Uterus (tissue), 4 donors: ENCODE results near the gene FBXL13. TPM values are rescaled to one million over a fixed set of nuclear protein-coding genes. Genes with fewer than 3 reads are reported as not detected.
"Not testable (repeated sequence)": the region's sequence is repeated elsewhere in the genome, so short reads cannot be mapped to it uniquely, and the experiment has no call there.

ENCODE experiments used
- DNase-seq, 2 donors: peaks; one replicate each; pipeline ENCODE4 v3.0.0-alpha.2; 2019 to 2020
- H3K27ac ChIP-seq, 2 donors: fragments of 200-600 bp; sonication (generic); 1 replicate in 1 of 2; 2 replicates in 1 of 2; pipeline ENCODE4 v1.5.1; 2016 to 2018
- H3K27me3 ChIP-seq, 2 donors: fragments of 200-600 bp; sonication (generic); one replicate each; pipeline ENCODE4 v1.5.1; 2018 to 2019; ENCODE audit warnings: control low read depth in 1 of 2
- H3K36me3 ChIP-seq, 2 donors: fragments of 200-600 bp; sonication (generic); one replicate each; pipeline ENCODE4 v1.5.1; 2019; ENCODE audit warnings: control low read depth in 1 of 2
- H3K4me1 ChIP-seq, 2 donors: fragments of 200-600 bp; sonication (generic); one replicate each; pipeline ENCODE4 v1.5.1; 2018 to 2019; ENCODE audit warnings: control low read depth in 1 of 2
- H3K4me3 ChIP-seq, 2 donors: fragments of 200-600 bp; sonication (generic); 1 replicate in 1 of 2; 2 replicates in 1 of 2; pipeline ENCODE4 v1.5.1; 2018 to 2019; ENCODE audit warnings: mild to moderate bottlenecking in 1 of 2
- H3K9me3 ChIP-seq, 2 donors: fragments of 200-600 bp; sonication (generic); one replicate each; pipeline ENCODE4 v1.5.1; 2019; ENCODE audit warnings: control low read depth in 1 of 2
- CTCF ChIP-seq, 4 experiments: fragments of 200-600 bp in 2 of 4; fragments of 450-650 bp in 2 of 4; sonication (generic) in 2 of 4; IDR thresholded peaks; one replicate each; pipeline ENCODE4 v1.5.1; 2016 to 2019; ENCODE audit warnings: antibody characterized with exemption in 4 of 4, mild to moderate bottlenecking in 2 of 4, moderate library complexity in 1 of 4
- POLR2A ChIP-seq, 2 donors: fragments of 450-650 bp; IDR thresholded peaks; one replicate each; pipeline ENCODE4 v1.6.1; 2016; ENCODE audit warnings: antibody characterized with exemption in 2 of 2, mild to moderate bottlenecking in 1 of 2, moderate library complexity in 1 of 2
- intact Hi-C: fragments of 100-400 bp; cut with DNase I; formaldehyde crosslinking; loops from one replicate; pipeline ENCODE4 v1.15.1; 2023; ENCODE audit warnings: low total_unique reads
- total RNA-seq, 4 donors: library from RNA; depleted of rRNA in 3 of 4; stranded (reverse); fragments of >200 nt in 3 of 4; gene quantifications; one replicate each; pipeline versions ENCODE4 v1.1.0 to v1.2.4, GENCODE V29; 2014 to 2023
- donor health status: DM: yes; HTN: yes; CAD: no.

FBXL13 gene
- total RNA-seq, 4 donors from 2014 or later: 1.2 to 12.9 (median 5.5) TPM

GRCh38 chr7:102983602-102984001, 91.0 kb downstream of the FBXL13 start:
- no peaks in the 10 kb centered on the region for H3K4me1 ChIP-seq
- TF ChIP-seq POLR2A (IDR thresholded peaks at IDR 0.05) (no peak), CTCF (IDR thresholded peaks at IDR 0.05) (no peak)
- intact Hi-C loops: no loop called here
- H3K9me3 ChIP-seq: no peaks in the 10 kb centered on the region
- H3K36me3 ChIP-seq: no peaks in the 10 kb centered on the region
- H3K27ac ChIP-seq: no peak overlapping the region
- no peak overlapping the region for H3K4me3 ChIP-seq
- H3K27me3 ChIP-seq: no peaks in the 10 kb centered on the region
- DNase-seq: no peak

GRCh38 chr7:102982235-102982634, 92.4 kb downstream of the FBXL13 start:
- H3K27me3 ChIP-seq: no peaks in the 10 kb centered on the region
- no peaks in the 10 kb centered on the region for H3K4me1 ChIP-seq
- intact Hi-C loops: no loop called here
- no peaks in the 10 kb centered on the region for H3K36me3 ChIP-seq
- TF ChIP-seq CTCF (IDR thresholded peaks at IDR 0.05) (no peak), POLR2A (IDR thresholded peaks at IDR 0.05) (no peak)
- no peak for DNase-seq
- H3K9me3 ChIP-seq: no peaks in the 10 kb centered on the region
- H3K27ac ChIP-seq: no peak overlapping the region
- no peak overlapping the region for H3K4me3 ChIP-seq

DNA sequence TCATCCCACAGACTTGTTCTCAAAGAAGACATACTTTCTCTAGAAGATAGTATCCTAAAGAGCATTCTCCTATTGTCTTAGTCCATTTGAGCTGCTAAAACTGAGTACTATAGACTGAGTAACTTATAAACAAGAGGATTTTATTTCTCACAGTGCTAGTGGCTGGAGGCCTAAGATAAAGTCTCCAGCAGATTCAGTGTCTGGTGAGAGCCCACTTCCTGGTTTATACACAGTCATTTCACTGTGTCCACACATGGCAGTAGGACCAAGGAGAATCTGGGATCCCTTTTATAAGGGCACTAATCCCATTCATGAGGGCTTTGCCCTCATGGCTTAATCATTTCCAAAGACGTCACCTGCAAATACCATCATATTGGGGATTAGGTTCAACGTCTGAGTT, 93.1 kb downstream of the FBXL13 start:
- Histone ChIP-seq H3K4me1 (no peaks in the 10 kb centered on the region), H3K4me3 (no peak overlapping the region), H3K9me3 (no peaks in the 10 kb centered on the region), H3K27me3 (no peaks in the 10 kb centered on the region), H3K27ac (no peak overlapping the region), H3K36me3 (no peaks in the 10 kb centered on the region)
- intact Hi-C loops: no loop called here
- no peak for DNase-seq
- TF ChIP-seq CTCF (IDR thresholded peaks at IDR 0.05) (no peak), POLR2A (IDR thresholded peaks at IDR 0.05) (no peak)

GRCh38 chr7:102979670-102980069, 94.9 kb downstream of the FBXL13 start:
- TF ChIP-seq POLR2A (IDR thresholded peaks at IDR 0.05) (no peak), CTCF (IDR thresholded peaks at IDR 0.05) (no peak)
- no peaks in the 10 kb centered on the region for H3K27me3 ChIP-seq
- intact Hi-C loops: no loop called here
- H3K27ac ChIP-seq: no peak overlapping the region
- no peaks in the 10 kb centered on the region for H3K4me1 ChIP-seq
- H3K4me3 ChIP-seq: no peak overlapping the region
- no peaks in the 10 kb centered on the region for H3K36me3 ChIP-seq
- no peaks in the 10 kb centered on the region for H3K9me3 ChIP-seq
- DNase-seq: no peak

- DNase-seq: peak; percentile 36 to 49
- H3K36me3 ChIP-seq: no peaks in the 10 kb centered on the region
- H3K27me3 ChIP-seq: no peaks in the 10 kb centered on the region
- H3K4me1 ChIP-seq: no peaks in the 10 kb centered on the region
- H3K9me3 ChIP-seq: no peaks in the 10 kb centered on the region
- intact Hi-C loops: no loop called here
- H3K4me3 ChIP-seq: no peak overlapping the region
- no peak for TF ChIP-seq CTCF (IDR thresholded peaks at IDR 0.05)
- no peak for TF ChIP-seq POLR2A (IDR thresholded peaks at IDR 0.05)
- no peak overlapping the region for H3K27ac ChIP-seq
Observed at GRCh38 chr7:102978284-102978683, 96.3 kb downstream of the FBXL13 start.

GRCh38 chr7:102977586-102977985, 97.0 kb downstream of the FBXL13 start:
- not testable (repeated sequence) for H3K36me3 ChIP-seq

More at GRCh38 chr7:102977586-102977985, 97.0 kb downstream of the FBXL13 start:
- H3K27me3 ChIP-seq, H3K4me3 ChIP-seq, H3K4me1 ChIP-seq, H3K27ac ChIP-seq, H3K9me3 ChIP-seq, DNase-seq, intact Hi-C loops: not testable (repeated sequence)
